ENCODE results near the gene HTN3.
"Not testable (repeated sequence)": the region's sequence is repeated elsewhere in the genome, so short reads cannot be mapped to it uniquely, and the experiment has no call there.

The HTN3 gene

GRCh38 chr4:70028159-70028558, at the start of gene HTN3:
HTN3 (plus strand) TSS chr4:70028459; CDS start chr4:70030741, 2,282 bp downstream.
- H3K4me3 ChIP-seq (ENCODE audit: low read depth, low read length); H3K36me3 ChIP-seq (ENCODE audit: control insufficient read depth, insufficient read depth, low read length); H3K27ac ChIP-seq (ENCODE audit: low read depth, low read length): not testable (repeated sequence)

DNA sequence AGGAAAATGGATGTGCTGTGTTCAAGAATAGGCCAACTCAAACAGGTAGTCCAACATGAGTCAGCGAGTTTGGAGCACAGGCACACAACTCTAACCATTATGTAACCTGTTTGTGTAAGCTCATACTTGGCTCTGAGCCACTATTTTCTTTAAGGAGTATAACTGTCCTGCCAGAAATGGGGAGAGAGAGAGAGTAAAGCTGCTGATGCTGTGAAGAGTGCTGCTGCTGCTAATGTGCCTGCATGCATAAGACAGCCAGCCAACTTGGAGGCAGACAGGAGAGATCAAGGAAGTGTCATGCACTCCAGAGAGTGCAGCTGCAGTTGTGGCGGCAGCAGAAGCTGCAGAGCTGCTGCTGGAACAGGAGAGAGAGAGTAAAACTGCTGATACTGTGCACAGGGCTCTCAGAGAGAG, 44.2 kb upstream of the HTN3 start:
- Histone ChIP-seq H3K36me3 (ENCODE audit: control insufficient read depth, insufficient read depth, low read length) (no peaks in the 10 kb centered on the region), H3K9me3 (ENCODE audit: control insufficient read depth, insufficient read depth, low read depth, low read length) (no peaks in the 10 kb centered on the region), H3K4me3 (ENCODE audit: low read depth, low read length) (no peak overlapping the region), H3K27me3 (ENCODE audit: control insufficient read depth, insufficient read depth, low read length) (no peaks in the 10 kb centered on the region), H3K4me1 (ENCODE audit: control insufficient read depth, insufficient read depth, low read length) (peaks cover 5% of the 10 kb centered on the region; the same call in 1 of the 2 replicates), H3K27ac (ENCODE audit: low read depth, low read length) (no peak overlapping the region), H3K9ac (ENCODE audit: low read length) (no peak overlapping the region)

More at GRCh38 chr4:70028159-70028558, at the start of gene HTN3:
- H3K9ac ChIP-seq (ENCODE audit: low read length); H3K27me3 ChIP-seq (ENCODE audit: control insufficient read depth, insufficient read depth, low read length); H3K4me1 ChIP-seq (ENCODE audit: control insufficient read depth, insufficient read depth, low read length); H3K9me3 ChIP-seq (ENCODE audit: control insufficient read depth, insufficient read depth, low read depth, low read length): not testable (repeated sequence)

DNA sequence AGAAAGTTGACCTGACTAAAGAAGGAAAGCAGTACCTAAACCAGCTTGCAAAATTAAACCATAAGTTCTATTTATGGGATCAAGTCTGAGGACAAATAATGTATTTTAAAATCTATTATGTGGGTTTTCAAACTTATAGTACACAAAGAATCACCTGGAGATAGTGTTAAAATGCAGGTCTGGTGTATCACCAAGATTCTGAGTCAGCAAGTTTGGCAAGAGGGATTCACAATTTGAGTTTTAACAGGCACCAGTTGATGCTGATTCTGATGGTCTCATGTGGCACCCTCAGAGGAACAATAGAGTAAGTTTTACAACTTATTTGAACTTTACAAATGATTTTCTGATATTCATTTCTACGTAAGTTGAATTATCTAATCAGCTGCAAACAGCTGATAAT, 41.6 kb upstream of the HTN3 start:
- Histone ChIP-seq H3K27ac (ENCODE audit: low read depth, low read length) (no peak overlapping the region), H3K9me3 (ENCODE audit: control insufficient read depth, insufficient read depth, low read depth, low read length) (no peaks in the 10 kb centered on the region), H3K4me1 (ENCODE audit: control insufficient read depth, insufficient read depth, low read length) (peaks cover 5% of the 10 kb centered on the region; the same call in 1 of the 2 replicates), H3K4me3 (ENCODE audit: low read depth, low read length) (no peak overlapping the region), H3K36me3 (ENCODE audit: control insufficient read depth, insufficient read depth, low read length) (no peaks in the 10 kb centered on the region), H3K27me3 (ENCODE audit: control insufficient read depth, insufficient read depth, low read length) (no peaks in the 10 kb centered on the region), H3K9ac (ENCODE audit: low read length) (no peak overlapping the region)

GRCh38 chr4:69991016-69991415, 37.2 kb upstream of the HTN3 start:
- Histone ChIP-seq H3K4me1 (ENCODE audit: control insufficient read depth, insufficient read depth, low read length) (no peaks in the 10 kb centered on the region), H3K9ac (ENCODE audit: low read length) (no peak overlapping the region), H3K36me3 (ENCODE audit: control insufficient read depth, insufficient read depth, low read length) (no peaks in the 10 kb centered on the region), H3K9me3 (ENCODE audit: control insufficient read depth, insufficient read depth, low read depth, low read length) (no peaks in the 10 kb centered on the region), H3K4me3 (ENCODE audit: low read depth, low read length) (no peak overlapping the region), H3K27me3 (ENCODE audit: control insufficient read depth, insufficient read depth, low read length) (no peaks in the 10 kb centered on the region), H3K27ac (ENCODE audit: low read depth, low read length) (no peak overlapping the region)

GRCh38 chr4:69994782-69995181, 33.5 kb upstream of the HTN3 start:
- no peak overlapping the region for H3K4me3 ChIP-seq (ENCODE audit: low read depth, low read length)
- H3K9ac ChIP-seq (ENCODE audit: low read length), result no peak overlapping the region
- H3K4me1 ChIP-seq (ENCODE audit: control insufficient read depth, insufficient read depth, low read length), result no peaks in the 10 kb centered on the region
- no peaks in the 10 kb centered on the region for H3K36me3 ChIP-seq (ENCODE audit: control insufficient read depth, insufficient read depth, low read length)
- no peaks in the 10 kb centered on the region for H3K9me3 ChIP-seq (ENCODE audit: control insufficient read depth, insufficient read depth, low read depth, low read length)
- no peaks in the 10 kb centered on the region for H3K27me3 ChIP-seq (ENCODE audit: control insufficient read depth, insufficient read depth, low read length)
- no peak overlapping the region for H3K27ac ChIP-seq (ENCODE audit: low read depth, low read length)

DNA sequence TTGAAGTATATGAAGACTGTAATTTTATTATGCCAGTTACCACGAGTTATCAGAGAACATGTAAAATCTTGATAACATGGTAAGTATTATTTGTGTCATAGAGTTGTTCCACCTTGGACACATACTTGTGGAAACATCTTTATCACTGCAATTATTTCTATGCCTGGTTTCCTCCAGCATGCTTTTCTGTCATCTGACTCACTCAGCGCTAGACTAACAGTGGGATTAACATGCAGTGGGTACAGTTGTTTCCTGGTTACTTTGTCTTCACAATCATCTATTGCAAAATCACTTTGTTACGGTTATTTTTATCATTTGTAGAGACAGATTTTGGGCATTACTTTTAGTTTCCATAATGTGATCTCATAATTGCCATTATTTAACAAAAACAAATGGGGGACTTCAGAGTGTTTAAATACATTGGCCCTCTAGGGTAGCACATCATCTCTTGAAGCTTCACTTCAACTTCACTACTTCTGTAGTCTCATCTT, 32.7 kb upstream of the HTN3 start, which contains the start of gene STATH:
STATH (plus strand) TSS at position 441 of the 491 bp plus-strand sequence. CDS start 2,472 bp downstream, outside the sequence.
- Histone ChIP-seq H3K27ac (ENCODE audit: low read depth, low read length) (no peak within 1 kb of the TSS), H3K4me3 (ENCODE audit: low read depth, low read length) (no peak within 1 kb of the TSS), H3K4me1 (ENCODE audit: control insufficient read depth, insufficient read depth, low read length) (no peaks in the 10 kb centered on the region), H3K9ac (ENCODE audit: low read length) (no peak within 1 kb of the TSS), H3K9me3 (ENCODE audit: control insufficient read depth, insufficient read depth, low read depth, low read length) (no peaks in the 10 kb centered on the region), H3K36me3 (ENCODE audit: control insufficient read depth, insufficient read depth, low read length) (no peaks in the 10 kb centered on the region), H3K27me3 (ENCODE audit: control insufficient read depth, insufficient read depth, low read length) (no peaks in the 10 kb centered on the region)

GRCh38 chr4:69999420-69999819, 28.8 kb upstream of the HTN3 start:
- Histone ChIP-seq H3K4me1 (ENCODE audit: control insufficient read depth, insufficient read depth, low read length) (no peaks in the 10 kb centered on the region), H3K27me3 (ENCODE audit: control insufficient read depth, insufficient read depth, low read length) (no peaks in the 10 kb centered on the region), H3K9me3 (ENCODE audit: control insufficient read depth, insufficient read depth, low read depth, low read length) (no peaks in the 10 kb centered on the region), H3K4me3 (ENCODE audit: low read depth, low read length) (no peak overlapping the region), H3K27ac (ENCODE audit: low read depth, low read length) (no peak overlapping the region), H3K36me3 (ENCODE audit: control insufficient read depth, insufficient read depth, low read length) (no peaks in the 10 kb centered on the region), H3K9ac (ENCODE audit: low read length) (no peak overlapping the region)

DNA sequence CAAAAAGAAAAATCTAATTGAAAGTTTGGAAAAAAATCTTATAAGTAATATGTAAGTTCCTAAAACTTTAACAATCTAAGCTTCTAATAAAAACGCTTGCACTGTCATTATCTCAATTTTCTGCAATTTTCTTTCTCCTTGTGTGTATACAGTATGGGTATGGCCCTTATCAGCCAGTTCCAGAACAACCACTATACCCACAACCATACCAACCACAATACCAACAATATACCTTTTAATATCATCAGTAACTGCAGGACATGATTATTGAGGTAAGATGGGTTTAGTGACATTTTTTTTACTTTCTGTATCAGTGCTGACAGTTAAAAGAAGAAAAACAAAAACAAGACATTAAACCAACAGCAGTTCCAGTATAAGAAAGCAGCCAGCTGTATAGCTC, 27.5 kb upstream of the HTN3 start:
- H3K9ac ChIP-seq (ENCODE audit: low read length), result no peak overlapping the region
- no peak overlapping the region for H3K27ac ChIP-seq (ENCODE audit: low read depth, low read length)
- no peaks in the 10 kb centered on the region for H3K27me3 ChIP-seq (ENCODE audit: control insufficient read depth, insufficient read depth, low read length)
- H3K36me3 ChIP-seq (ENCODE audit: control insufficient read depth, insufficient read depth, low read length), result no peaks in the 10 kb centered on the region
- H3K4me1 ChIP-seq (ENCODE audit: control insufficient read depth, insufficient read depth, low read length), result no peaks in the 10 kb centered on the region
- no peak overlapping the region for H3K4me3 ChIP-seq (ENCODE audit: low read depth, low read length)
- H3K9me3 ChIP-seq (ENCODE audit: control insufficient read depth, insufficient read depth, low read depth, low read length), result no peaks in the 10 kb centered on the region

DNA sequence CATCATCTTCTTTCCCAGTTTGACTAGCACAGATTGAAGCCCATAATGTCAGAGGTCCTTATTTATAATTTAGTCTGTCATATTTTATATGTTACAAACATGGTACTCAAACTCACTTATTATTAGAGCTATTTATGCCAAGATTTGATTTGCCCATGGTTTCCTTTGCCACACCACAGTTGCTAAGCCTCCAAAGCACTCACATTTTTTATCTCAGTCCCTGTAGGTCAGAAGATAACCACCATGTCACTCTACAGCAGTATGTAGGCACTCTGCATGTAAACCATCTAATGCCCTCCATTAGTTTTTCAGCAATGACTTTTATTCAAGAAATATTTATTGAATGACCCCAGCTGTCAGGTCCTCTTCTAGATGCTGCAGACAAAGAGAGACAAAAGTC, 25.8 kb upstream of the HTN3 start:
- no peak overlapping the region for H3K4me3 ChIP-seq (ENCODE audit: low read depth, low read length)
- H3K27ac ChIP-seq (ENCODE audit: low read depth, low read length), result no peak overlapping the region
- no peaks in the 10 kb centered on the region for H3K9me3 ChIP-seq (ENCODE audit: control insufficient read depth, insufficient read depth, low read depth, low read length)
- H3K36me3 ChIP-seq (ENCODE audit: control insufficient read depth, insufficient read depth, low read length), result no peaks in the 10 kb centered on the region
- no peaks in the 10 kb centered on the region for H3K27me3 ChIP-seq (ENCODE audit: control insufficient read depth, insufficient read depth, low read length)
- no peaks in the 10 kb centered on the region for H3K4me1 ChIP-seq (ENCODE audit: control insufficient read depth, insufficient read depth, low read length)
- no peak overlapping the region for H3K9ac ChIP-seq (ENCODE audit: low read length)

DNA sequence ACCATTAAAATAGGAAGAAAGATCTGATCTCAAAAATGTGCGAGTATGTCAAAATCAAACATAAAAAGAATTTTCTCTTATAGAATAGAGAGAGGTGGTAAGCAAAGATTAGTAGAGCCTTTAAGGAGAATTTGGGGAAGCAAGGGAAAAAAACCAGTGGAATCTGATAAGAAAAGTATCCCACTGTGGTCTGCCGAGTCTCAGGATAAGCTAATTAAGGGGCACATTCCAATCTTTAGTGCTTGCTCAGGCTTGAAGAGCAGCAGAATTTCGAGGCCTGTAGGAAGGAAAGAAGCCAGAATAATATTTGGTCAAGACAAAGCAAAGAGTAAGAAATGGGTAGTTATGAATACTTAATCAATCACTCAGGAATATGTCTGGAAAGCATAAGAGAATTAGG, 19.5 kb upstream of the HTN3 start:
- Histone ChIP-seq H3K36me3 (ENCODE audit: control insufficient read depth, insufficient read depth, low read length) (no peaks in the 10 kb centered on the region), H3K4me3 (ENCODE audit: low read depth, low read length) (no peak overlapping the region), H3K9ac (ENCODE audit: low read length) (no peak overlapping the region), H3K27ac (ENCODE audit: low read depth, low read length) (no peak overlapping the region), H3K4me1 (ENCODE audit: control insufficient read depth, insufficient read depth, low read length) (no peaks in the 10 kb centered on the region), H3K27me3 (ENCODE audit: control insufficient read depth, insufficient read depth, low read length) (no peaks in the 10 kb centered on the region), H3K9me3 (ENCODE audit: control insufficient read depth, insufficient read depth, low read depth, low read length) (peaks cover 2% of the 10 kb centered on the region; the same call in 1 of the 2 replicates)

DNA sequence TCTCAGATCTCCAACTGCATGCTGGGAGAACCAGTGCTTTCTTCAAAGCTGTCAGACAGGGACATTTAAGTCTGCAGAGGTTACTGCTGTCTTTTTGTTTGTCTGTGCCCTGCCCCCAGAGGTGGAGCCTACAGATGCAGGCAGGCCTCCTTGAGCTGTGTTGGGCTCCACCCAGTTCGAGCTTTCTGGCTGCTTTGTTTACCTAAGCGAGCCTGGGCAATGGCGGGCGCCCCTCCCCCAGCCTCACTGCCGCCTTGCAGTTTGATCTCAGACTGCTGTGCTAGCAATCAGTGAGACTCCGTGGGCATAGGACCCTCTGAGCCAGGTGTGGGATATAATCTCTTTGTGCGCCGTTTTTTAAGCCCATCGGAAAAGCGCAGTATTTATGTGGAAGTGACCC, 9.3 kb upstream of the HTN3 start:
- not testable (repeated sequence) for H3K9ac ChIP-seq (ENCODE audit: low read length); H3K27ac ChIP-seq (ENCODE audit: low read depth, low read length); H3K36me3 ChIP-seq (ENCODE audit: control insufficient read depth, insufficient read depth, low read length); H3K9me3 ChIP-seq (ENCODE audit: control insufficient read depth, insufficient read depth, low read depth, low read length); H3K4me1 ChIP-seq (ENCODE audit: control insufficient read depth, insufficient read depth, low read length); H3K27me3 ChIP-seq (ENCODE audit: control insufficient read depth, insufficient read depth, low read length)
- peak overlapping the region; percentile 54 for H3K4me3 ChIP-seq (ENCODE audit: low read depth, low read length)

GRCh38 chr4:70023218-70023617, 5.0 kb upstream of the HTN3 start:
- no peaks in the 10 kb centered on the region for H3K36me3 ChIP-seq (ENCODE audit: control insufficient read depth, insufficient read depth, low read length)
- H3K4me3 ChIP-seq (ENCODE audit: low read depth, low read length), result no peak overlapping the region
- no peak overlapping the region for H3K9ac ChIP-seq (ENCODE audit: low read length)
- 0 out of 2 replicates have a peak, but pooled peaks cover 5% of the 10 kb centered on the region for H3K9me3 ChIP-seq (ENCODE audit: control insufficient read depth, insufficient read depth, low read depth, low read length)
- H3K27ac ChIP-seq (ENCODE audit: low read depth, low read length), result no peak overlapping the region
- H3K27me3 ChIP-seq (ENCODE audit: control insufficient read depth, insufficient read depth, low read length), result no peaks in the 10 kb centered on the region
- H3K4me1 ChIP-seq (ENCODE audit: control insufficient read depth, insufficient read depth, low read length), result no peaks in the 10 kb centered on the region
